ENCODE data around the gene ZNF771.

ZNF771 gene

DNA sequence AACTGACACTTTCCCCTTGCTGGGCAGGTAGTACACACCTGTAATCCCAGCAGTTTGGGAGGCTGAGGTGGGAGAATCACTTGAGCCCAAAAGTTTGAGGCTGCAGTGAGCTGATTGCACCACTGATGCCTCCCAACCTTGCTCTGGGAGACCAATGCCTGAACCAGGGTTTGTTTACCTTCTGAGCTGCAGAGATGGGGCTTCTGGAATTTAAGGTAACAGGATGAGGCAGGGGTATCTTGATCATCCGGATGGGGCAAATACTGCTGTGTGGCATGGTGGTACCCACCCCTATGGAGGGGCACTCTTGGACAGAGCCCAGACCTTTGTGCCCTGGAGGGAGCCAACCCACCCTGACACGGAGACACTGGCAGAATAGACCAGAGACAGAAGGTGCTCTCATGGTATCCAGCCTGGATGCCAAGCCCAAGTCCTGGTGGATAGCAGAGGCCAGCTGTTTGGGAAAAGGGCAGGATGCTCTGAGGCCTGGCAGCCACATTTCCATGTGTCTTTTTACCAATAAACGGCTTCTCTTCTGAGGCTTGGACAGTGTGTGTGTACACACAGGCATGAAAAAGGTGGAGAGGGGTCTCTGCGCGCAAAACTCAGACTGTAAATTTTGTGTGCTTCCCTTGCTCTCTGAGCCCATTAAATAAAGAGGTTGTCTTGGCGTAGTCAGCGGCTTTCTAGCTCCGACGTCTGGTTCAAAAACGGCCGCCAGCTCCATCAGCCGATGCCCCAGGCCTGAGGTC lies 7.8 kb upstream of the ZNF771 start:
- DNase-seq: no peak

DNA sequence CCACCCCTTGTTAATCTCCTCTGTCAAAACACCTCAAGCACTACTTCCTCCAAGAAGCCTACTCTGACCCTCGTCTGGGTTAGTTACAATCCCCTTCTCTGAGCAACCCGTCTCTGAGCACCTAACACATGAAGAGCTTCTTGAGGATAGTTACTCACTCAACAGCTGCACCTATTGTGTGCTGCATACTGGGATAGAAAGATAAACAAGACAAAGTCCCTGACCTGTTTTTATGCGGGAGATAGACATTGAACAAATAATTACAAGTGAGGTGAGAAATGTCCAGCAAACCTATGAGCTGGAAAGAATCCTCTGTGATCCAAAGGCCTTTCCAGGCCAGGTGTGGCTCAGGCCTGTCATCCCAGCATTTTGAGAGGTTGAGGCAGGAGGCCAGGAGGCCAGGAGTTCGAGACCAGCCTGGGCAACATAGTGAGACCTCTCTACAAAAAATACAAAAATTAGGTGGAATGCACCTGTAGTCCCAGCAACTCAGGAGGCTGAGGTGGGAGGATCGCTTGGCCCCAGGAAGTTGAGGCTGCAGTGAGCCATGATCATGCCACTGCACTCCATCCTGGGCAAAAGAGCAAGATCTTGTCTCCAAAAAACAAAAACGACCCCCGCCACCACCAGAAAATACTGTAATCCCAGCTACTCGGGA lies 5.5 kb upstream of the ZNF771 start:
- no peak for DNase-seq

DNA sequence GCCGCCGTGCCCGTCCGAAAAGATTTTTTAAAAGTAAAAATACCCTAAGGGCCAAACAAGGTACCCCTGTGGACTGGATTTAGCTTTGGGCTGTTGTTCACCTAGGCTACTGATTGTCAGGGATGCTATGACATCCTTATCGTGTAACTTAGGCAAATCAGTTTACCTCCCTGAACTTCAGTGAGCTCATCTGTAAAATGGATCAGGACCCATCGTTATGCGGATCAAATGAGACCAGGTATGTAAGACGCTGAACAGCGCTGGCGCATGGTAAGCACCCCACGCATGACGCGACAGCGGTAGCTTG lies 658 bp upstream of the ZNF771 start:
- DNase-seq: no peak

GRCh38 chr16:30407804-30408534 lies 563 bp downstream of the ZNF771 start:
- DNase-seq: no peak

- peak; percentile 86 for DNase-seq
These were observed 2.0 kb downstream of the ZNF771 start for GRCh38 chr16:30409125-30410060.

DNA sequence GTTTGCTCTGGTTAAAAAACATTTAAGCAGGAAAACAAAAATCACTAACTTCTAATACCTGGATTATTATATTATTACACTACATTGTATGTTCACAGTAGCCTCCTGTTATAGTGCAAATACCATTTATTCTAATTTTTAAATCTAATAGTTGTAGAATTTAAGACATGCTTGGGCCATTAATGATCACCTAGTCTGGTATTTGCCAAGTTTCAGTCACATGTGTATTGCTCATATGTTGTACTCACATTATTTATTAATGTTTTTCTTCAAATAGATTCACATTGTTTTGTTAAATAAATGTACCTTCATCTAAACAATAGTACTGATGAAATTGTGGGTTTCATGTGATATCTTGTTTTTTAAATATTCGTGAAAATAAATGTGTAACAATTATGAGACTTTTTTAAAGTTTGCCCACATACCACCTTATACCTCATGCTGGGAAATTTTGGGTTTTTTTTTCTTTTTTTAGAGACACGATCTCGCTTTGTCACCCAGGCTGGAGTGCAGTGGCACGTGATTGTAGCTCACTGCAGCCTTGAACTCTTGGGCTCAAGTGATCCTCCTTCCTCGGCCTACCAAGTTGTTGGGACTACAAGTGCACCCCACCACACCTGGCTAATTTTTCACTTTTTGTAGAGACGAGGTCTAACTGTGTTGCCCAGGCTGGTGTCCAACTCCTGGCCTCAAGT lies 5.9 kb downstream of the ZNF771 start:
- DNase-seq: no peak

DNA sequence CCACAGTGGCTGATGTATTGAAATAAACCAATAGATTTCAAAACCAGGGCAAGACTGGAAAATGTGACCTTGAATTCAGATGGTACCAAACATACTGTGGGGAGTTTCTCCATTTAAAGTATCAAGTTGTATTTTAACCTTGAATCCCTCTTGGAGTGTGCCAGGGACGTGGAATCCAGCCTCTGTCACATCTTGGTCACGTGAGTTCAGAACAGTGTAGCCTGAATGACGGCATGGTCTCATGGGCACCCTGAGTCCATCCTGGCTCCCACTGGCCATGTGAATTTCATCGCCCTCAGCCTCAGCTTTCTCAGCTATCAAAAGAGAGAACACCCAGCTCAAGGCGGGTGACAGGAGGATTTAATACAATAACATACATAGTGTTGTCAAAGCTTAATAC lies 6.8 kb downstream of the ZNF771 start:
- DNase-seq: no peak

GRCh38 chr16:30416047-30416603 lies 8.7 kb downstream of the ZNF771 start:
- DNase-seq: no peak

DNA sequence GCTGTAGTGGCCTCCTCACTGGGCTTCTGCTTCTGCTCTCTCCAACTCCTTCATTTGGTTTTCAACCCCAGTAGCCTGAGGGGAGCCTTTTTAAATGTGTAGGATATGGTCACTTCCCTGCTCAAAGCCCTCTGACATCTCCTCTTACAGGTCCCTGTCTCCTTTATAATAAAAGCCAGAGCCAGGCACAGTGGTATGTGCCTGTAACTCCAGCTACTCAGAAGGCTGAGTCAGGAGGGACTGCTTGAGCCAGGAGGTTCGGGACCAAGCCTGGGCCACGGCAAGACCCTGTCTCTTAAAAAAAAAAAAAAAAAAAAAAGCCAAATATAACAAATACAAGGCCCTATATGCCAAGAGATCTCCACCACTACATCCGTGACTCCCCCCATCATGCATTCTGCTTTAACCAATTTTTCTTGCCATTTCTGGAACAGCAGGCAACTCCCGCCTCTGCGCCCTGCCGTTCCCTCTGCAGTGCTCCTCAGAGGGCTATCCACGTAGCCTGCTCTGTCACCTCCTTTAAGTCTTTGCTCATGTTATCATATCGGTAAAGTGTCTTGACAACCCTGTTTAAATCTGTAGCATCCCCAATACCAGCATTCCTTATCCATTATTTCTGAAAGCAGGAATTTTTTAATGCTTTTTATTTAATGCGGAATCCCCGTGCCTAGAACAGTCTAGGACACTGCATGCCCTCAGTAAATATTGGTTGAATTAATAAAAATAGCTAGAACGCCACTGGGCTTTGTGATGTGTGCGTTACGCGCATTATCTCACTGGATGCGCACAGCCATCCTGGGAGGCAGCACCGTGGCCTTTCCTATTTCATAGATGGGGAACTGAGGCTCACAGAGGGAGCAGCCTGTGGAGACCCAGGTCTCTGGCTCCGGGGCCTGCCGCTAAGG lies 9.5 kb downstream of the ZNF771 start:
- DNase-seq: no peak

DNA sequence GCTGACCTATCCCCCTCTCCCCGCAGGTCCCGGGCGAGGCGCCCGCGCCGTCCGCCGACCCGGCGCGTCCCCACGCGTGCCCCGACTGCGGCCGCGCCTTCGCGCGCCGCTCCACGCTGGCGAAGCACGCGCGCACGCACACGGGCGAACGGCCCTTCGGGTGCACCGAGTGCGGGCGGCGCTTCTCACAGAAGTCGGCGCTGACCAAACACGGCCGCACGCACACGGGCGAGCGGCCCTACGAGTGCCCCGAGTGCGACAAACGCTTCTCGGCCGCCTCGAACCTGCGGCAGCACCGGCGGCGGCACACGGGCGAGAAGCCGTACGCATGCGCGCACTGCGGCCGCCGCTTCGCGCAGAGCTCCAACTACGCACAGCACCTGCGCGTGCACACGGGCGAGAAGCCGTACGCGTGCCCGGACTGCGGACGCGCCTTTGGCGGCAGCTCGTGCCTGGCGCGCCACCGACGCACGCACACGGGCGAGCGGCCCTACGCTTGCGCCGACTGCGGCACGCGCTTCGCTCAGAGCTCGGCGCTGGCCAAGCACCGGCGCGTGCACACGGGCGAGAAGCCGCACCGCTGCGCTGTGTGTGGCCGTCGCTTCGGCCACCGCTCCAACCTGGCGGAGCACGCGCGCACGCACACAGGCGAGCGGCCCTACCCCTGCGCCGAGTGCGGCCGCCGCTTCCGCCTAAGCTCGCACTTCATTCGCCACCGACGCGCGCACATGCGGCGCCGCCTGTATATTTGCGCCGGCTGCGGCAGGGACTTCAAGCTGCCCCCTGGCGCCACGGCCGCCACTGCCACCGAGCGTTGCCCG lies 10.3 kb downstream of the ZNF771 start:
- peak; percentile 89 for DNase-seq

- no peak for DNase-seq
These were observed 11.2 kb downstream of the ZNF771 start for GRCh38 chr16:30418350-30419181.

DNA sequence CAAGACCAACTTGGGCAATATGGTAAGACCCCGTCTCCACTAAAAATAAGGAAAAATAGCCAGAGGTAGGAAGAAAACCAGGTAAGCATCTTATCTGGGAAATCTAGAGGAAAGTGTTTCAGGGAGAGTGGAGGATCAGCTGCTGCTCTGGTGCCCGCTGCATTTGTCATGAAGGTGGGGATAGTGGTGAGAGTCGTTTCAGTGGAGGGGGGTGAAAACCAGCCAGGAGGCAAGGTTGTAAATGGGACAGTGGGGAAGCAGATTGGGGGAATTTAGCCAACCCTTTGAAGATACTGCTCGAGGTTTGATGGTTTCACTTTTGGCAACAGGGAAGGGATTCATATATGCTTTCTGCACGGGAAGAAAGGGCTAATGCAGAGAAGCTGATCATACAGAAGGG lies 13.6 kb downstream of the ZNF771 start:
- no peak for DNase-seq

- no peak for DNase-seq
These were observed 20.6 kb downstream of the ZNF771 start for GRCh38 chr16:30428055-30428454.

DNA sequence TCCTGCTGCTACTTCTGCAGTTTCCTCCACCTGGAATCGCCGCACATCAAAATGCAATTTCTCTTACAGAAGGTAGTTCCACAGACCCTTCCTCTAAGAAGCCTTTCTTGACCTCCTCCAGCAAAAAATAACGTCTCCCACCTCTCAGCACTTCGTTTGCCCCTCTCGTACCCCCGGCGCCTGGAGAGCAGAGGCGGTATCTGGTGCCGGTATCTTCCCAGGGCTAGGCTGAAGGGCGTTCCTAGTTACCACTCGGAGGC lies 21.9 kb downstream of the ZNF771 start:
- DNase-seq: no peak

DNA sequence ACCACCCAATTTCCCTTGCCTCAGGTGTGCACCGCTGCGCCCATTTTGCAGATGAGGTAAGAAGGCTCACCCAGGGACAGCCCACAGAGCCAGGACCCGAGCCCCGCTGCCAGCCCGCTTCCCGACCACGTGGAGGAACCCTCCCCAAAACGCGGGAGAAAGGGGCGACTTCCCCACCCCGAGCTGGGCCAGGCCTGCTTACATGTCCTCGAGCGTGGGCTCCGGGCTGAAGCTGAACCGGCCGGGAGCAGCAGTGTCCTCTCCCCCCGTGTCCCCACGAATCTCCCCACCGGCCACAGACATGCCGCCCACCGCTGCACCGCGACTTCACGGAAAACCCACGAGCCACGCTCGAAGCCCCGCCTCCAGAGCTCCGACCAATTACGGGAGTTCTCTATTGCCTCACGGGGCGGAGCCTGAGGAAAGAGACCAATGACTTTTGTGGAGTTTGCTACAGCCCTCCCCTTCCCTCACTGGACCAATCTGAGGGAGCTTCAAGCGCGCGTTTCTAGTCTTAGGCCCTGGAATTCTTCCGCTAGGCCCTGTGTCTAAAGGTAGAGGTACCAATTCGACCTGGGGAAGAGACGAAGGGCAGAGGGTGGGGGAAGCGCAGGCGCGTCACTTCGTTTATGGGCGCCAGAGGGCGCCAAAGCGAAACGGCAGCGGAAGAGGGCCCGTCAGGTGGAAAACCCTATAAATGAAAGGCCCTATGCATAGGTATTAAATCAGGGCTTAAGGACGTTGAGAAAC lies 22.4 kb downstream of the ZNF771 start, which contains the start of gene DCTPP1:
Gene DCTPP1 (minus strand): TSS at position 353 of the 750 bp plus-strand sequence. CDS start 50 bp downstream, at position 303.
- peak; percentile 100 for DNase-seq

DNA sequence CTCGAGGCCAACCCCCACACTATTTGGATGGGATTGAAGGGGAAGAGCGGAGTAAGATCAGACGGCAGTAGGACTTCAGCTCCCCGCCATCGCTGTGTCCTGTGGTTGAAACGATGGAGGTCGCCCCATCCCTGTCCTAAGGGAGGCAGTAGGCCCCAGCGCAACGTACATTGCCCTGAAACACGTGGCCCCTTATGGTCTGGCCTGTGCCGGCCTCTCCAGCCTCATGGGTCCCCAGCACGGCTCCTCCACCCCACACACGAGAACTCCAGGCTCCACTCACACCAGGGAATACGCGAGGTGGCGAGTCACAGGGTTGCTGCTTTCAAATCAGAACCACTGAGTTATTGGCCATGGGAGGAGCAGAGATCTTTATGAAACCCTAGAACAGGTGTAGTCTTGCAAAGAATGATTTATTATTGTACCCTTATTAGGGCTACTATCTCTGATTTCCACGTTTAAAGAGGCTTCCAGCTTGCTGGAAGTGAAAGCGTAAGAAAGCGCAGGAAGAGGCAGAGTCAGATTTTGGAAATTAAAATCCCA lies 23.1 kb downstream of the ZNF771 start:
- no peak for DNase-seq

DNA sequence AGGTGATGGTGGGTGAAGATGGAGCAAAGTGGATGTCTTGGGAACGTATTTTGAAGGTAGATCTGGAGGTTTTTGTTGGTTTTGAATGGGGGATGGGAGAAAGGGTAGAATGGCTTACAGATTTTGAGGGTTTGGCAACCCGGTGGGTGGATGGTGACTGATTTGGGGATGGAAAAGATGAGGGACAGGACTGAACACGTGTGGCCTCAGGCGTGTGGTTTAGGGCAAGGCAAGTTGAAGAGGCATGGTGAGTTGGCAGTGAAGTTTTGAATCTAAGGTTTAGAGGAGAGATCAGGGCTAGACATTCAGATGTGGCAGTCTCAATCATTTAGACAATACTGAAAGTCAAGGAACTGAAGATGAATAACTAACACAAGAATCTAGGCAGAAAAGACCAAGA lies 27.4 kb downstream of the ZNF771 start:
- no peak for DNase-seq

DNA sequence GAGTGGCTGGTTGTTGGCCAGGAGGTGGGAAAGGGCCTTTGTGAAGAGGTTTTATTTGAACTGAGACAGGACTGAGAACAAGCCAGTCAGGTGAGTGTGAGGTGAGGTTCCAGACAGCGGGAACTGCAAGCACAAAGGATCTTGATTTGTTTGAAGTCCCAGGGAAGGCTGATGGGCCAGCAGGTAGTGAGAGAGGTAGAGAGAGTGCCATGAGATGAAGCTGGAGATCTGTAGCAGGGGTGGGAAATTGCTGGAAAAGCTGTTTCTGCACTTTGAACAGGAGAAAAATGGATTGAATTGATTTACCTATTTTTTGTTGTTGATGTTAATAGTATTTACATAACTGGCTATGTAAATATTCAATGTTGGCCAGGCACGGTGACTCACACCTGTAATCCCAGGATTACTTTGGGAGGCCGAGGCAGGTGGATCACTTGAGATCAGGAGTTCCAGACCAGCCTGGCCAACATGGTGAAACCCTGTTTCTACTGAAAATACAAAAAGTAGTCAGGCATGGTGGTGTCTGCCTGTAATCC lies 30.2 kb downstream of the ZNF771 start:
- no peak for DNase-seq
